ENCODE data around the gene NECTIN1.

The NECTIN1 gene

GRCh38 chr11:119700030-119700429 lies 29.0 kb downstream of the NECTIN1 start:
- POLR2A ChIA-PET: no interaction called here

GRCh38 chr11:119699227-119699626 lies 29.8 kb downstream of the NECTIN1 start:
- POLR2A ChIA-PET: no interaction called here
- no peak for DNase-seq (ENCODE audit: extremely low spot score)
- CTCF ChIA-PET: interaction anchor here (0.8 to 2.2 kb wide), 5 partner anchors 10 to 30 kb away, joined by 3 to 11 read pairs (median 6); partner anchors contain the start of gene NECTIN1
- TF ChIP-seq CTCF (IDR thresholded peaks at IDR 0.05; ENCODE audit: control extremely low read depth, extremely low read depth, low read depth, missing control alignments): no peak

More at GRCh38 chr11:119700030-119700429, 29.0 kb downstream of the NECTIN1 start:
- DNase-seq (ENCODE audit: extremely low spot score): no peak
- no peak for TF ChIP-seq CTCF (IDR thresholded peaks at IDR 0.05; ENCODE audit: control extremely low read depth, extremely low read depth, low read depth, missing control alignments)
- CTCF ChIA-PET: interaction anchor here (1.2 to 2.2 kb wide), 3 partner anchors 25 to 29 kb away, joined by 3 to 11 read pairs (median 9); partner anchors contain the start of gene NECTIN1

- no peak for TF ChIP-seq CTCF (IDR thresholded peaks at IDR 0.05; ENCODE audit: control extremely low read depth, extremely low read depth, low read depth, missing control alignments)
- DNase-seq (ENCODE audit: extremely low spot score): no peak
- ChIA-PET POLR2A (no interaction called here), CTCF (interaction anchor here (1.2 to 2.1 kb wide), 3 partner anchors 8 to 32 kb away, joined by 3 to 8 read pairs (median 6); partner anchors contain the start of gene NECTIN1)
Measured at GRCh38 chr11:119697882-119698281, 31.1 kb downstream of the NECTIN1 start.

GRCh38 chr11:119697445-119697844 lies 31.6 kb downstream of the NECTIN1 start:
- ChIA-PET POLR2A (no interaction called here), CTCF (interaction anchor here (1.2 to 2.1 kb wide), 3 partner anchors 8 to 32 kb away, joined by 3 to 8 read pairs (median 6); partner anchors contain the start of gene NECTIN1)
- no peak for DNase-seq (ENCODE audit: extremely low spot score)
- no peak for TF ChIP-seq CTCF (IDR thresholded peaks at IDR 0.05; ENCODE audit: control extremely low read depth, extremely low read depth, low read depth, missing control alignments)

- CTCF ChIA-PET: interaction anchor here (1.2 to 2.1 kb wide), 2 partner anchors 13 to 33 kb away, joined by 3 to 8 read pairs; partner anchors contain the start of gene NECTIN1
- no peak for DNase-seq (ENCODE audit: extremely low spot score)
- POLR2A ChIA-PET: no interaction called here
- TF ChIP-seq CTCF (IDR thresholded peaks at IDR 0.05; ENCODE audit: control extremely low read depth, extremely low read depth, low read depth, missing control alignments): no peak
Measured at GRCh38 chr11:119696378-119697222, 32.4 kb downstream of the NECTIN1 start.

- ChIA-PET CTCF (interaction anchor here (0.8 to 6.3 kb wide), 8 partner anchors 9 to 48 kb away, joined by 3 to 42 read pairs (median 6); partner anchors contain the start of gene NECTIN1), POLR2A (no interaction called here)
- DNase-seq (ENCODE audit: extremely low spot score): peak; percentile 50
- peak; percentile 21 for TF ChIP-seq CTCF (IDR thresholded peaks at IDR 0.05; ENCODE audit: control extremely low read depth, extremely low read depth, low read depth, missing control alignments)
Measured at GRCh38 chr11:119694334-119694733, 34.7 kb downstream of the NECTIN1 start.

All from GM10248 (cell line).